ENCODE data around the gene ZNF546.
"Not testable (repeated sequence)": the region's sequence is repeated elsewhere in the genome, so short reads cannot be mapped to it uniquely, and the experiment has no call there.

Gene ZNF546

DNA sequence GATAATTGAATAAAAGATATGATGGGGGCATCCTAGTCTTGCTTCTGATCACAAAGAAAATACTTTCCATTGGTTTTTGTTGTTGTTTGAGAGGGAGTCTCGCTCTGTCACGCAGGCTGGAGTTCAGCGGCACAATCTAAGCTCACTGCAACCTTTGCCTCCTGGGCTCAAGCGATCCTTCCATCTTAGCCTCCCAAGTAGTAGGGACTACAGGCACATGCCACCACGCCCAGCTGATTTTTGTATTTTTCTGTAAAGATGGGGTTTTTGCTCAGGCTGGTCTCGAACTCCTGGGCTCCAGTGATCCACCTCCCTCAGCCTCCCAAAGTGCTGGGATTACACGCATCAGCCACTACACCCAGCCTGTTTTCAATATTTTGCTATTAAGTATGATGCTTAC, 42.9 kb upstream of the ZNF546 start:
- DNase-seq (ENCODE audit: low spot score) (no peak), ATAC-seq (ENCODE audit: low read depth) (no peak)
- Histone ChIP-seq H3K9me3 (ENCODE audit: severe bottlenecking) (no peaks in the 10 kb centered on the region), H3K4me1 (ENCODE audit: insufficient read depth, poor library complexity, severe bottlenecking) (no peaks in the 10 kb centered on the region), H3K4me3 (ENCODE audit: severe bottlenecking) (no peak overlapping the region), H3K36me3 (ENCODE audit: low read depth) (no peaks in the 10 kb centered on the region), H3K27ac (ENCODE audit: poor library complexity, severe bottlenecking) (no peak overlapping the region), H3K27me3 (ENCODE audit: insufficient read depth, poor library complexity, severe bottlenecking) (no peaks in the 10 kb centered on the region)
- TF ChIP-seq, protein P1, sequence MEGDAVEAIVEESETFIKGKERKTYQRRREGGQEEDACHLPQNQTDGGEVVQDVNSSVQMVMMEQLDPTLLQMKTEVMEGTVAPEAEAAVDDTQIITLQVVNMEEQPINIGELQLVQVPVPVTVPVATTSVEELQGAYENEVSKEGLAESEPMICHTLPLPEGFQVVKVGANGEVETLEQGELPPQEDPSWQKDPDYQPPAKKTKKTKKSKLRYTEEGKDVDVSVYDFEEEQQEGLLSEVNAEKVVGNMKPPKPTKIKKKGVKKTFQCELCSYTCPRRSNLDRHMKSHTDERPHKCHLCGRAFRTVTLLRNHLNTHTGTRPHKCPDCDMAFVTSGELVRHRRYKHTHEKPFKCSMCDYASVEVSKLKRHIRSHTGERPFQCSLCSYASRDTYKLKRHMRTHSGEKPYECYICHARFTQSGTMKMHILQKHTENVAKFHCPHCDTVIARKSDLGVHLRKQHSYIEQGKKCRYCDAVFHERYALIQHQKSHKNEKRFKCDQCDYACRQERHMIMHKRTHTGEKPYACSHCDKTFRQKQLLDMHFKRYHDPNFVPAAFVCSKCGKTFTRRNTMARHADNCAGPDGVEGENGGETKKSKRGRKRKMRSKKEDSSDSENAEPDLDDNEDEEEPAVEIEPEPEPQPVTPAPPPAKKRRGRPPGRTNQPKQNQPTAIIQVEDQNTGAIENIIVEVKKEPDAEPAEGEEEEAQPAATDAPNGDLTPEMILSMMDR (IDR thresholded peaks at IDR 0.05; ENCODE audit: poor library complexity, severe bottlenecking) = no peak

DNA sequence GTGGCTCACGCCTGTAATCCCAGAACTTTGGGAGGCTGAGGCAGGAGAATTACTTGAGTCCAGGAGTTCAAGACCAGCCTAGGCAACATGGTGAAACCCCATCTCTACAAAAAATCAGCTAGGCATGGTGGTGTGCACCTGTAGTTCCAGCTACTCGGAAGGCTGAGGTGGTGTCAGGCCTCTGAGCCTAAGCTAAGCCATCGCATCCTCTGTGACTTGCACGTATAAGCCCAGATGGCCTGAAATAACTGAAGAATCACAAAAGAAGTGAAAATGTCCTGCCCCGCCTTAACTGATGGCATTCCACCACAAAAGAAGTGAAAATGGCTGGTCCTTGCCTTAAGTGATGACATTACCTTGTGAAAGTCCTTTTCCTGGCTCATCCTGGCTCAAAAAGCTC, 39.0 kb upstream of the ZNF546 start:
- not testable (repeated sequence) for H3K27me3 ChIP-seq (ENCODE audit: insufficient read depth, poor library complexity, severe bottlenecking); H3K36me3 ChIP-seq (ENCODE audit: low read depth); H3K4me3 ChIP-seq (ENCODE audit: severe bottlenecking); H3K27ac ChIP-seq (ENCODE audit: poor library complexity, severe bottlenecking); ATAC-seq (ENCODE audit: low read depth); H3K4me1 ChIP-seq (ENCODE audit: insufficient read depth, poor library complexity, severe bottlenecking); H3K9me3 ChIP-seq (ENCODE audit: severe bottlenecking); DNase-seq (ENCODE audit: low spot score)

DNA sequence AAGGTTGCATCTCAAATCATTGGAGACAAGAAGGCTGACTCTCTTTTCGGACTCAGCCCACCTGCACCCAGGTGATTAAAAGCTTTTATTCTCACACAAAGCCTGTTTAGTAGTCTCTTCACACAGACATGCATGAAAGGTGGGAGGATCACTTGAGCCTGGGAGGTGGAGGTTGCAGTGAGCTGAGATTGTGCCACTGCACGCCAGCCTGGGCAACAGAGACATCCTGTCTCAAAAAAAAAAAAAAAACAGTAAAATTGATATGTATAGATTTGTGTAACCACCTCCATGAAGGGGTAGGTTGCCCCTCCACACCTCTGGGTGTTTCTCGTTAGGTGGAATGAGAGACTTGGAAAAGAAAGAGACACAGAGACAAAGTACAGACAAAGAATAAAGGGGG, 37.9 kb upstream of the ZNF546 start:
- H3K27ac ChIP-seq (ENCODE audit: poor library complexity, severe bottlenecking); H3K36me3 ChIP-seq (ENCODE audit: low read depth); H3K4me1 ChIP-seq (ENCODE audit: insufficient read depth, poor library complexity, severe bottlenecking); ATAC-seq (ENCODE audit: low read depth); H3K4me3 ChIP-seq (ENCODE audit: severe bottlenecking); DNase-seq (ENCODE audit: low spot score); H3K27me3 ChIP-seq (ENCODE audit: insufficient read depth, poor library complexity, severe bottlenecking); H3K9me3 ChIP-seq (ENCODE audit: severe bottlenecking): not testable (repeated sequence)

- DNase-seq (ENCODE audit: low spot score); H3K27ac ChIP-seq (ENCODE audit: poor library complexity, severe bottlenecking); H3K9me3 ChIP-seq (ENCODE audit: severe bottlenecking); ATAC-seq (ENCODE audit: low read depth); H3K4me1 ChIP-seq (ENCODE audit: insufficient read depth, poor library complexity, severe bottlenecking); H3K36me3 ChIP-seq (ENCODE audit: low read depth); H3K4me3 ChIP-seq (ENCODE audit: severe bottlenecking); H3K27me3 ChIP-seq (ENCODE audit: insufficient read depth, poor library complexity, severe bottlenecking): not testable (repeated sequence)
Measured at GRCh38 chr19:39959407-39959806, 37.5 kb upstream of the ZNF546 start.

DNA sequence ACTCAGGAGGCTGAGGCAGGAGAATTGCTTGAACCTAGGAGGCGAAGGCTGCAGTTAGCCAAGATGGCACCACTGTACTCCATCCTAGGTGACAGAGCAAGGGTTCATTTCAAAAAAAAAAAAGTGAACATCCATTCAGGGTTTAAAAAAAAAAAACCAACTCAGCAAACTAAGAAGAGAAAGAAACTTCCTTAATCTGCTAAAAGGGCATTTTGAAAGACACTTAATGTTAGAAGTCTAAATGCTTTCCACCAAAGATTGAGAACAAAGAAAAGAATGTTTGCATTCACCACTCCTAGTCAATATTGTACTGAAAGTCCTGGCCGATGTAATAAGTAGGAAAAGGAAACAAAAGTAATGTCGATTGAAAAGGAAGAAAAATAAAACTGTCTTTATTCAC, 33.0 kb upstream of the ZNF546 start:
- ATAC-seq (ENCODE audit: low read depth) (no peak), DNase-seq (ENCODE audit: low spot score) (no peak)
- no peak overlapping the region for H3K4me3 ChIP-seq (ENCODE audit: severe bottlenecking)
- no peaks in the 10 kb centered on the region for H3K36me3 ChIP-seq (ENCODE audit: low read depth)
- TF ChIP-seq, protein P1 (IDR thresholded peaks at IDR 0.05; ENCODE audit: poor library complexity, severe bottlenecking) = no peak
- H3K4me1 ChIP-seq (ENCODE audit: insufficient read depth, poor library complexity, severe bottlenecking) = no peaks in the 10 kb centered on the region
- no peaks in the 10 kb centered on the region for H3K9me3 ChIP-seq (ENCODE audit: severe bottlenecking)
- no peak overlapping the region for H3K27ac ChIP-seq (ENCODE audit: poor library complexity, severe bottlenecking)
- no peaks in the 10 kb centered on the region for H3K27me3 ChIP-seq (ENCODE audit: insufficient read depth, poor library complexity, severe bottlenecking)

GRCh38 chr19:39966617-39967016, 30.2 kb upstream of the ZNF546 start:
- Histone ChIP-seq H3K4me1 (ENCODE audit: insufficient read depth, poor library complexity, severe bottlenecking) (peaks cover 13% of the 10 kb centered on the region), H3K4me3 (ENCODE audit: severe bottlenecking) (no peak overlapping the region), H3K36me3 (ENCODE audit: low read depth) (peaks cover 6% of the 10 kb centered on the region; the same call in 1 of the 2 replicates), H3K27ac (ENCODE audit: poor library complexity, severe bottlenecking) (no peak overlapping the region), H3K27me3 (ENCODE audit: insufficient read depth, poor library complexity, severe bottlenecking) (no peaks in the 10 kb centered on the region), H3K9me3 (ENCODE audit: severe bottlenecking) (no peaks in the 10 kb centered on the region)
- ATAC-seq (ENCODE audit: low read depth) = no peak
- no peak for DNase-seq (ENCODE audit: low spot score)
- TF ChIP-seq, protein P1 (IDR thresholded peaks at IDR 0.05; ENCODE audit: poor library complexity, severe bottlenecking) = no peak
